Spinal cord (tissue), 10 donors: Measurements from ENCODE around the gene UBXN6. TPM values are rescaled to one million over a fixed set of nuclear protein-coding genes. Genes with fewer than 3 reads are reported as not detected.

Source experiments
- DNase-seq, 6 donors: peaks; one replicate each; pipeline versions ENCODE4 v3.0.0 to v3.0.0-alpha.2; 2013 to 2015; ENCODE audit warnings: low spot score in 6 of 6, low read depth in 4 of 6
- H3K27ac ChIP-seq: one replicate; pipeline ENCODE4 v1.5.1; 2013; ENCODE audit warnings: low read depth, low read length, control low read depth
- H3K27me3 ChIP-seq: one replicate; pipeline ENCODE4 v1.6.1; 2013; ENCODE audit warnings: low read length; ENCODE audit not compliant: control insufficient read depth, insufficient read depth
- H3K36me3 ChIP-seq: one replicate; pipeline ENCODE4 v1.6.1; 2013; ENCODE audit warnings: low read length; ENCODE audit not compliant: control insufficient read depth, insufficient read depth
- H3K4me1 ChIP-seq: one replicate; pipeline ENCODE4 v1.6.1; 2013; ENCODE audit warnings: low read length; ENCODE audit not compliant: control insufficient read depth, insufficient read depth
- H3K4me3 ChIP-seq: one replicate; pipeline ENCODE4 v1.5.1; 2013; ENCODE audit warnings: low read depth, low read length, control low read depth
- H3K9me3 ChIP-seq: one replicate; pipeline ENCODE4 v1.6.1; 2013; ENCODE audit warnings: low read length; ENCODE audit not compliant: control insufficient read depth, insufficient read depth
- WGBS: methylation state at CpG from one replicate; pipeline ENCODE4 v1.1.5; 2013; ENCODE audit warnings: missing lambda C conversion rate; ENCODE audit not compliant: insufficient coverage; 5-methylcytosine and 5-hydroxymethylcytosine counted together
- polyA plus RNA-seq, 2 donors: library from polyadenylated mRNA; unstranded; fragments of 120-200 nt; gene quantifications; one replicate each; pipeline ENCODE4 v1.2.1, GENCODE V29; 2013; ENCODE audit not compliant: insufficient read length in 2 of 2
- total RNA-seq, 2 donors: library from RNA; depleted of rRNA in 1 of 2; stranded (reverse); fragments of 120-200 nt in 1 of 2; fragments of >200 nt in 1 of 2; gene quantifications; one replicate each; pipeline versions ENCODE4 v1.2.3 to v1.2.4, GENCODE V29; 2013 to 2014
- donor health status: healthy.

The UBXN6 gene
- total and polyA plus RNA-seq, 4 donors = 56.2 to 139 (median 107) TPM

DNA sequence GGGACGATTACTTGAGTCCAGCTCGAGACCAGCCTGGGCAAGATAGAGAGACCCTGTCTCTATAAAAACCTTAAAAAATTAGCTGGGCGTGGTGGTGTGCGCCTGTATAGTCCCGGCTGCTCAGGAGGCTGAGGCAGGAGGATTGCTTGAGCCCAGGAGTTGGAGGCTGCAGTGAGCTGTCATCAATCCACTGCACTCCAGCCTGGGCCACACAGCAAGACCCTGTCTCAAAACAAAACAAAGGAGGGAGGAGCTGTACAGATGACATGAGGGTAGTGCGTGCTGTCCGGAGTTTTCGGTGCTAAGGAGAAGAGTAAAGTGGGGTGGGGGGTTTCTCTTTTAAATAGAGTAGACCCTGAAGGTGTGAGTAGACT is 37.1 kb upstream of the UBXN6 start:
- peaks cover 97% of the 10 kb centered on the region for H3K36me3 ChIP-seq
- H3K4me1 ChIP-seq = no peaks in the 10 kb centered on the region
- H3K27me3 ChIP-seq = no peaks in the 10 kb centered on the region
- no peak overlapping the region for H3K27ac ChIP-seq
- no peak for DNase-seq
- H3K4me3 ChIP-seq = no peak overlapping the region
- 99% methylated on average over 6 of the region's 8 CpGs for WGBS
- no peaks in the 10 kb centered on the region for H3K9me3 ChIP-seq

DNA sequence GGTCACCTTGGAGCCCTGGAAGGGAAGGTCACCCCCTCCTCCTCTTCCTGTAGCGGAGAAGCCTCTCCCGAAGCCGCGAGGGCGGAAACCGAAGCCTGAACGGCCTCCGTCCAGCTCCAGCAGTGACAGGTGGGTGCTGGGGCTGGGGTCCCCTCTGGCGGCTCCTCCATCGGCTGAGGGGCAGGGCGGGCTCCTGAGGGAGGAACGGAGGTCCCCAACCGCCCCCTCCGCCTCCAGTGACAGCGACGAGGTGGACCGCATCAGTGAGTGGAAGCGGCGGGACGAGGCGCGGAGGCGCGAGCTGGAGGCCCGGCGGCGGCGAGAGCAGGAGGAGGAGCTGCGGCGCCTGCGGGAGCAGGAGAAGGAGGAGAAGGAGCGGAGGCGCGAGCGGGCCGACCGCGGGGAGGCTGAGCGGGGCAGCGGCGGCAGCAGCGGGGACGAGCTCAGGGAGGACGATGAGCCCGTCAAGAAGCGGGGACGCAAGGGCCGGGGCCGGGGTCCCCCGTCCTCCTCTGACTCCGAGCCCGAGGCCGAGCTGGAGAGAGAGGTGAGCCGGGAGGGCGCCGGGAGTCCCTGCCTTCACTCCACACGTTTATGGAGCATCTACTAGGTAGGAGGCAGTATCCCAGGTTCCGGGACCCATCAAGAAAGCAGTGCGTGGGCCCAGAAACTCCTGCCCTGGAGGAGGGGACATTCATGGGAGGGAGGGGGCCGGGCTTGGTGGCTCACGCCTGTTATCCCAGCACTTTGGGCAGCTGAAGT is 36.5 kb upstream of the UBXN6 start:
- Histone ChIP-seq H3K4me3 (no peak overlapping the region), H3K9me3 (no peaks in the 10 kb centered on the region), H3K27ac (no peak overlapping the region), H3K36me3 (peaks cover 97% of the 10 kb centered on the region), H3K4me1 (no peaks in the 10 kb centered on the region), H3K27me3 (no peaks in the 10 kb centered on the region)
- 96% methylated on average over 59 of the region's 61 CpGs for WGBS
- no peak for DNase-seq

- Histone ChIP-seq H3K4me3 (no peak overlapping the region), H3K36me3 (peaks cover 97% of the 10 kb centered on the region), H3K27me3 (no peaks in the 10 kb centered on the region), H3K27ac (no peak overlapping the region), H3K9me3 (no peaks in the 10 kb centered on the region), H3K4me1 (no peaks in the 10 kb centered on the region)
- DNase-seq = no peak
- 97% methylated on average over 40 of the region's 41 CpGs for WGBS
Measured at GRCh38 chr19:4493104-4493928, 35.7 kb upstream of the UBXN6 start.

DNA sequence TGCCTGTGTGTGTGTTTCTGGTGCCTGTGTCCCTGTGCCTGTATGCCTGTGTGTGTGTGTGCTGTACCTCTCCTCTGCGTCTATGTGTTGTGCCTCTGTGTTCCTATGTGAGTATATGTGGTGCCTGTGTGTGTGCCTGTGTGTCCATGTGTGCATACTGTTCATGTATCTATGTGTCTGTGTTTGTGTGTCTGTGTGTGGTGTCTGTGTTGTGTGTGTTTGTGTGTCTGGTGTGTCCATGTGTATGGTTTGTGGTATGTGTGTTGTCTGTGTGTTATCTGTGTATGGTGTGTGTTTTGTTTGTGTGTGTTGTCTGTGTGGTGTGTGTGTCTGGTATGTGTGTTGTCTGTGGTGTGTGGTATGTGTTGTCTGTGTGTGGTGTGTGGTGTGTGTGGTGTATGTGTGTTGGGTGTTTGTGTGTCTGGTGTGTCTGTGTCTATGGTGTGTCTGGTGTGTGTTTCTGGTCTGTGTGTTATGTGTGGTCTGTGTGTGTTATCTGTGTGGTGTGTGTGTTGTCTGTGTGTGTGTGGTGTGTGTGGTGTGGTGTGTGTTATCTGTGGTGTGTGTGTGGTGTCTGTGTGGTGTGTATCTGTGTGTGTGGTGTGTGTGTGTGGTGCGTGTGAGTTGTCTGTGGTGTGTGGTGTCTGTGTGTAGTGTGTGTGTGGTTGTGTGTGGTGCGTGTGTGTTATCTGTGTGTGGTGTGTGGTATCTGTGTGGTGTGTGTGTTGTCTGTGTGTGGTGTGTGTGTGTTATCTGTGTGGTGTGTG is 34.9 kb upstream of the UBXN6 start:
- Histone ChIP-seq H3K4me3 (no peak overlapping the region), H3K9me3 (no peaks in the 10 kb centered on the region), H3K27me3 (no peaks in the 10 kb centered on the region), H3K4me1 (no peaks in the 10 kb centered on the region), H3K27ac (no peak overlapping the region), H3K36me3 (peaks cover 94% of the 10 kb centered on the region)
- WGBS = 97% methylated on average over 3 of the region's 3 CpGs
- DNase-seq = no peak

DNA sequence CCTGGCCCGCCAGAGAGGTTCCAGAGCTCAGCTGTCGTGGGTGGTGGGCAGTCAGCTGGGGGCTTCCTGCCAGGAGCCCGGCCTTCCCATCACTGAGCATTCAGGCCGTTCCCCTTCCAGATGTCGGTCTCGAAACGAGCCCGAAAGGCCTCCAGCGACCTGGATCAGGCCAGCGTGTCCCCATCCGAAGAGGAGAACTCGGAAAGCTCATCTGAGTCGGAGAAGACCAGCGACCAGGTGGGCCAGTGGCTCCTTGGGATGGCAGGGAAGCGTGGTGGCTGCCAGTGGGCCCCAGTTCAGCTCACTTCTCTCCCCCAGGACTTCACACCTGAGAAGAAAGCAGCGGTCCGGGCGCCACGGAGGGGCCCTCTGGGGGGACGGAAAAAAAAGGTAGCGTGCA is 33.9 kb upstream of the UBXN6 start:
- no peak for DNase-seq
- WGBS = 94% methylated on average over 21 of the region's 21 CpGs
- peaks cover 95% of the 10 kb centered on the region for H3K36me3 ChIP-seq
- no peaks in the 10 kb centered on the region for H3K9me3 ChIP-seq
- no peaks in the 10 kb centered on the region for H3K4me1 ChIP-seq
- H3K27me3 ChIP-seq = no peaks in the 10 kb centered on the region
- no peak overlapping the region for H3K27ac ChIP-seq
- no peak overlapping the region for H3K4me3 ChIP-seq

- Histone ChIP-seq H3K9me3 (no peaks in the 10 kb centered on the region), H3K4me3 (no peak overlapping the region), H3K36me3 (peaks cover 84% of the 10 kb centered on the region), H3K27ac (no peak overlapping the region), H3K4me1 (no peaks in the 10 kb centered on the region), H3K27me3 (no peaks in the 10 kb centered on the region)
- no peak for DNase-seq
- 94% methylated on average over 29 of the region's 29 CpGs for WGBS
Measured at GRCh38 chr19:4488496-4488895, 30.9 kb upstream of the UBXN6 start.

GRCh38 chr19:4487572-4487971 is 30.0 kb upstream of the UBXN6 start:
- Histone ChIP-seq H3K9me3 (no peaks in the 10 kb centered on the region), H3K4me1 (no peaks in the 10 kb centered on the region), H3K27ac (no peak overlapping the region), H3K36me3 (peaks cover 84% of the 10 kb centered on the region), H3K4me3 (no peak overlapping the region), H3K27me3 (no peaks in the 10 kb centered on the region)
- DNase-seq = no peak
- 93% methylated on average over 10 of the region's 11 CpGs for WGBS

DNA sequence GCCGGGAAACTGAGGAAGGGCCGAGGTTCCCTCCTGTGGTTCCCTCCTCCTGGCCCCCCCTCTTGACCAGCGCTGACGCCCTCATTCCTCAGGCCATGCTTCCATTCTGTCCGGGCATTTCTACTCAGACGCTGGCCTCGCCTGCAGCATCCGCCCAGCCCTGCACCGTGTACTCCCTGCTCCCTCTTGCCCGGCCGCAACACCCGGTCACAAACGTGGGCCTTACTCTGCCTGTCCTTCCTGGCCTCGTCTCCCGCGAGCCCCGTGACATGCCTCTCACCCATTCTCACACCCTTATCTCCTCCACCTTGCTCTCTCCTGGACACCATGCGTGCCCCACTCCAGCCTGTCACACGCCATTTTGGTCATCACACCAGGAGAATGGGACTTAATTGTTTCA is 25.8 kb upstream of the UBXN6 start:
- peaks cover 82% of the 10 kb centered on the region for H3K36me3 ChIP-seq

GRCh38 chr19:4482721-4483364 is 25.2 kb upstream of the UBXN6 start:
- Histone ChIP-seq H3K27ac (no peak overlapping the region), H3K9me3 (no peaks in the 10 kb centered on the region), H3K36me3 (peaks cover 82% of the 10 kb centered on the region), H3K27me3 (no peaks in the 10 kb centered on the region), H3K4me3 (no peak overlapping the region), H3K4me1 (no peaks in the 10 kb centered on the region)
- WGBS = 94% methylated on average over 28 of the region's 35 CpGs
- DNase-seq = no peak

More for the DNA sequence above, 25.8 kb upstream of the UBXN6 start:
- no peaks in the 10 kb centered on the region for H3K27me3 ChIP-seq
- no peak for DNase-seq
- H3K4me1 ChIP-seq = no peaks in the 10 kb centered on the region
- H3K9me3 ChIP-seq = no peaks in the 10 kb centered on the region
- no peak overlapping the region for H3K27ac ChIP-seq
- H3K4me3 ChIP-seq = no peak overlapping the region
- WGBS = 91% methylated on average over 11 of the region's 19 CpGs
